ENCODE results near the gene TPCN1.

TPCN1 gene

DNA sequence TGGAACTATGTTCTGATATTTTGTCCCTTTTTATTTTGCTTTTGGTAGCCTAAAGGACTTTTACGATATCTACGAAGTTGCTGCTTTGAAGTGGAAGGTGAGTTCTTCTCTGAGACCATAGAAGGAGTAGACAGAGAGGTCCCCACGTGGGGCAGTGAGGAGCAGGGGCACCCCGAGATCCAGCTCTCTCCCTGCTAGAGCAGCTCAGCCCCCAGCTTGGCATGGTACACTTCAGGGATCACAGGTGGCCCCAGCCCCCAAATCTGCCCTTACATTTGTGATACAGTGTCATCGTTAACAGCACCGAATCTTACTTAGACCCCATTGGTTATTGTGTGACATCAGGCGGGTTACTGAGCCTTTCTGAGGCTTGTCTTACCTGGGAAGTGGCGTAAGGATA, 56.9 kb downstream of the TPCN1 start:
- in situ Hi-C loops (cut with MboI; ENCODE audit: low sequenced_read_pairs) = no loop called here

GRCh38 chr12:113278633-113279032, 57.4 kb downstream of the TPCN1 start:
- in situ Hi-C loops (cut with MboI; ENCODE audit: low sequenced_read_pairs) = no loop called here

DNA sequence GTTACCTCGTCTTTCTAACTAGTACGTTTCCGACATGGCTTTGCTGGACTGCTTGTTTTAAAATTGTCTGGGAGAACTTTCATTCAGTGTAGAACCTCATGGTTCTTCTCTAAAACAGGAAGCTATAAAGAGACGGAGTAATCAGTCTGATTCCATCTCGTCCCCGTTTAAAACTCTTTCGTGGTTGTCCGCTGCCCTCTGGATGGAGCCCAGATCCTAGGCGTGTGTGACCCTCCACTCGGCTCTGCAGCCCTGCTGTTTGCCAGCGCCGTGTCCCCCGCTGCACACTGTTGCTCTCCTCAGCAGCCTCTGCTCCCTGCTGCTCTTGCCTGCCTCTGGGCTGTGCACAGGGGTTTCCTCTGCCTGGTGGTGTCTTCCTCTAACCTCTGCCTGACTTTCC, 63.5 kb downstream of the TPCN1 start:
- in situ Hi-C loops (cut with MboI; ENCODE audit: low sequenced_read_pairs) = no loop called here

- in situ Hi-C loops (cut with MboI; ENCODE audit: low sequenced_read_pairs) = no loop called here
Measured at GRCh38 chr12:113285679-113286610, 64.7 kb downstream of the TPCN1 start.

GRCh38 chr12:113286712-113287111, 65.4 kb downstream of the TPCN1 start:
- in situ Hi-C loops (cut with MboI; ENCODE audit: low sequenced_read_pairs) = no loop called here

DNA sequence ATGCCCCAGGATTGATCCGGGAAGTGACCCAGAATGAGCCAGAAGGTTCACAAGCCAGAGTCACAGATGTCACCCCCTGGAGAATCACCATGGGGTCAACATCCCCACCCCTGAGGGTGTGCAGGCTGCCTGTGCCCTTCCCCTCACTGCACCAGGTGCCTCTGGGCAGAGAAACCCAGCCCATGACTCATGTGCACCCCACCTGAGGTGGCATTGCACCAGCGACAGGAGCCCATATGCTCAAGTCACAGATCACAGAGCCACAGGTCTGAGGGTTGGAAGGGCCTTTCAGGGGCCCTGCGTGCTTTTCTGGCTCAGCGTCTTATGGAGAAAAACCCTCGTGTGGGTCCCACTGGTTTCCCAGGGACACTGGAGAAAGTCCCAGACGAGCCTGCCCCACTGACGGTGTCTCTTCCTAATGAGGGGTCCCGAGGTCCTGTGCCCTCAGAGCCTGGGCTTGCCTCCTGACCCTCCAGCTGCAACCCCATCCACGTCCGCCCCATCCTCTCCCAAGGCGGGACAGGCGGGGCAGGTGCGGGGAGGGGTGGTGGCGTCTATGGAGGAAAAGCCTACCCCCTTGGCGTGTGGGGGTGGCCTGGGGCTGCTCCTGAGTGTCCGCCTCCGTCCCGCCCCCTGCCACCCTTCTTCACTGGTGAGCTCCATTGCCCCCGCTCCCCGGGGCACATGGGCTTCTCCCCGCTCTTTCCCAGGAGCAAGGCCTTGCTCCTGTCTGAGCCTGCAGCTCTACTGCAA, 66.1 kb downstream of the TPCN1 start:
- in situ Hi-C loops (cut with MboI; ENCODE audit: low sequenced_read_pairs) = no loop called here

DNA sequence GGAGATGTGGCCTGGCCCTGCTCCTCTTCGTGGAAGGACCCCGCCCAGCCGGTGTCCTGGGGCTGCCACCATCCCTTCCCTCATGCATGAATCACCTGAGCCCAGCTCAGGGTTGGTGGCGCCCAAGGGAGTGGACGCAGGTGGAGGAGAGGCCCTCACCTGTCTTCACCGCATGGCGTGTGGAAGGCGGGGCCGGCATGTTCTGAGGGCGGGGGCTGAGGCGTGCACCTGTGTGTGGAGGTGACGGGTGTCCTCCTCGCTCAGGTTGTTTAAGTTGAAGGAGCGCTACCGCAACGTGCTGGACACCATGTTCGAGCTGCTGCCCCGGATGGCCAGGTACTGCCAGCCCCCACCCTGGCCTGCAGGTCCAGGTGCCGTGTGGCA, 66.6 kb downstream of the TPCN1 start:
- in situ Hi-C loops (cut with MboI; ENCODE audit: low sequenced_read_pairs) = no loop called here

DNA sequence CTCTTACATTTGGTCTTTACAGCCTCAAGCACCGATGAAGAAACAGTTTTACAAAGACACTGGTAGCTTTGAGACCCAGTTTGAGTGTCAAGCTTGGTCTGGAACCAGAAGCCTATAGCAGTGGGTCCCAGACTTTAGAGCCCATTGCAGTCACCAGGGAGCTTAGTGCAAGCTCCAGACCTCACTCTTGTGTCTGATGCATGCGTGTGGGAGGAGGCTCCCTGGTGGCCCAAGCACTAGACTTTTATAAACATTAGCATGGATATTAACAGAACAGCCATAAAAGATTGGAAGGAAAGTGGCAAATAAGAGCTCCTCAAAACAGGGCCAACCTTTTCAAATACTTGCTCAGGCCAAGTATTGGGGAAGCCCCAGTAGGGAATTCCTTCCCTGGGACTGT, 68.1 kb downstream of the TPCN1 start:
- in situ Hi-C loops (cut with MboI; ENCODE audit: low sequenced_read_pairs) = no loop called here

- in situ Hi-C loops (cut with MboI; ENCODE audit: low sequenced_read_pairs) = loop anchor here (5.0 kb wide), 1 partner anchor 33 kb away; no protein-coding TSS in a partner anchor
Measured at GRCh38 chr12:113290506-113290905, 69.2 kb downstream of the TPCN1 start.

GRCh38 chr12:113291586-113291985, 70.3 kb downstream of the TPCN1 start:
- in situ Hi-C loops (cut with MboI; ENCODE audit: low sequenced_read_pairs) = loop anchor here (5.0 kb wide), 1 partner anchor 34 kb away; no protein-coding TSS in a partner anchor

DNA sequence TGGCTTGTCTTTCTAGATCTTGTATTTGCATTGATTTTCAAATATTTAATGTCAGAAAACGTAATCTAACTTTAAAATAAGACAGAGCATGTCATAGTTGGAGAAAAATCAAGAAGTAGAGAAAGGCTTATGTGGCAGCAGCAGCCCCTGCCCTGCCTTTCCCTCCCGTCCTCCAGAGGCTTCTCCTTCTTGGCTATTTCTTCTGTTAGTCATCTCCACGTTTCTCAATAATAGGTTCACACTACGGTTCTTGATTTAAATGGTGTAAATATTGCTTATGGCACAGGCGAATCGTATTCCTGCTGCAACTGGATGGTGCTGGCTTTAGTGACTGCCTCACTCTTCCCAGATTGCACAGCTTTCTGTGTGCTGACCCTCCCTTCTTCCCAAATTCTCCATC, 70.8 kb downstream of the TPCN1 start:
- in situ Hi-C loops (cut with MboI; ENCODE audit: low sequenced_read_pairs) = loop anchor here (5.0 kb wide), 1 partner anchor 35 kb away; no protein-coding TSS in a partner anchor

DNA sequence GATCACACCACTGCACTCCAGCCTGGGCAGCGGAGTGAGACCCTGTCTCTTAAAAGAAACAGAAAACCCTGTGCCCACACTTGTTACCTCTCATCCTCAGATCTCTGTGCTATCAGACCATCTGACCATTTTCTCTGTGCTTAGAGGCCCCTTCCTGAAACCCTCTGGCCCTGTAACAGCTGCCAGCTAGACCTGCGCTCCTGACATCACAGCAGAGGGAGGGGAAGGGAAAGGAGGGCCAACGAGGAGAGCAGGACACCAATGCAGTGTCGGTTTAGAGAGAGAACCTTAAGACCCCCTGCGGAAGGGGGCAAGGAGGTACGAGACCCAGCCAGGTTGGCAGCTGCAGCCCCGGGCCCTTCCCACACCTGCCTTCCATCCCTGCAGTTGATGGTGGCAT, 71.3 kb downstream of the TPCN1 start:
- in situ Hi-C loops (cut with MboI; ENCODE audit: low sequenced_read_pairs) = loop anchor here (5.0 kb wide), 1 partner anchor 35 kb away; no protein-coding TSS in a partner anchor

DNA sequence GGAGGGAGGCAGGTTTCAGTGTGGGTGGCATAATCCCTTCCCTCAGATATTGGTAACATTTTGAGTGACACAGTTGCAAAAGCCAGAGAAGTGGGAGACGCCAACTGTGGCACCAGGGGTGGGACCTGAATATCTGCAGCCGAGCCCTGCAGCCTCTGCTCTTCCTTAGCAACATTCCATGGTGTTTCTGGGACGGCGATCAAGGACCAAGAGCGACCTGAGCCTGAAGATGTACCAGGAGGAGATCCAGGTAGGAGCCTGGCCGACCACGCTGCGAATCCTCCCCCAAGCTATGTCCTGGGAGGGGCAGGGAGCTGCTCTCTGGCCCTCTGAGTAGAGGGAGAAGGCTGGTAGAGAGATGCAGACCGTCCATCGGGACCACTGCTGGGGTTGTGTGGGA, 71.8 kb downstream of the TPCN1 start:
- in situ Hi-C loops (cut with MboI; ENCODE audit: low sequenced_read_pairs) = loop anchor here (5.0 kb wide), 1 partner anchor 36 kb away; no protein-coding TSS in a partner anchor

GRCh38 chr12:113295886-113296556, 74.8 kb downstream of the TPCN1 start:
- in situ Hi-C loops (cut with MboI; ENCODE audit: low sequenced_read_pairs) = no loop called here

DNA sequence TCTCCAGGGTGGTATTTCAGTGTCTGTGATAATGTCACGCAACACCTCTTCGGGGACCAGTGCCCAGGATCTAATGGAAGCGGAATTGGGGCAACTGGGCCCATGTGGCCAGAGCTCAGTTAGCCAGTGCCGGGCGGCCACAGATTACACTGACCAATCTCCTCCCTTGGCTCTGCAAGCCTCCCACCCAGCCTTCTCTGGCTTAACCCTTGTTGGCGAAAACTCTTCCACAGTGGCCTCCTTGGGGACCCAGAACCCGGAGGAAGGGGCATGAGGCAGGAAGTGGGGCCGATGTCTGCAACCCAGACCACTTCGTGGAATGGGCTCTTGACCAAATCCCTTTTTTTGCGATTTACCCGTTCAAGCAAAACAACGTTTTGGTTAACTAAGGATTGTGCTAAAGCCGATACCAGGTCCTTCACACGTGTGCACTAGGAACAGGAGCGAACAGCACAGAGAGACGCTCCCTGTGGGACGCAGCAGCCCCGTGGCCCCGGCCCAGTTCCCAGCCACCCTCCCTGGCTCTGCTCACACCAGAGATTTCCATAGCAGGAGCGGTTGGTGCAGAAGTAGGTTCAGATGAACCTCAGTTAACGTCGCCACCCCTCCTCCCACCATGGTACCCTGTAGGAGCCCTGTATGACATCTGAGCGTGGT, 75.4 kb downstream of the TPCN1 start:
- in situ Hi-C loops (cut with MboI; ENCODE audit: low sequenced_read_pairs) = no loop called here

DNA sequence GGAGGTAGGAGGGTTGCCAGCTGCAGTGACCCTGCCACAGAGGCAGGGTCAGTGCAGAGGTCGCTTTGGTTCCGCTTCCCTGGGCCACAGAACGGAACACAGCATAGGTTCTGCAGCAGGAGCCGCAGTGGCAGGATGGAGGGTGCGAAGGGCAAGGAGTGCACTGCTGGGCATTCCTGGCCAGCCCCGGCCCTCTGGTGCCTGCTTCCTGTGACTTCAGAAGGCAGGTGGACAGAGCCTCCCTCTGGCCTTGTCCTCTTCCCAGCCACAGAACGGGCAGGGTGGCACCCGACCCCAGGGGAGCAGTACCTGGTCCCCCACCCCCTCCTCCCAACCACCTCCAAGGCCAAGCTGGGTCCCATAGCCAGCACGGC, 75.9 kb downstream of the TPCN1 start:
- in situ Hi-C loops (cut with MboI; ENCODE audit: low sequenced_read_pairs) = no loop called here

- in situ Hi-C loops (cut with MboI; ENCODE audit: low sequenced_read_pairs) = no loop called here
Measured at GRCh38 chr12:113297621-113298471, 76.6 kb downstream of the TPCN1 start.

- in situ Hi-C loops (cut with MboI; ENCODE audit: low sequenced_read_pairs) = no loop called here
Measured at GRCh38 chr12:113298472-113298817, 77.2 kb downstream of the TPCN1 start.

DNA sequence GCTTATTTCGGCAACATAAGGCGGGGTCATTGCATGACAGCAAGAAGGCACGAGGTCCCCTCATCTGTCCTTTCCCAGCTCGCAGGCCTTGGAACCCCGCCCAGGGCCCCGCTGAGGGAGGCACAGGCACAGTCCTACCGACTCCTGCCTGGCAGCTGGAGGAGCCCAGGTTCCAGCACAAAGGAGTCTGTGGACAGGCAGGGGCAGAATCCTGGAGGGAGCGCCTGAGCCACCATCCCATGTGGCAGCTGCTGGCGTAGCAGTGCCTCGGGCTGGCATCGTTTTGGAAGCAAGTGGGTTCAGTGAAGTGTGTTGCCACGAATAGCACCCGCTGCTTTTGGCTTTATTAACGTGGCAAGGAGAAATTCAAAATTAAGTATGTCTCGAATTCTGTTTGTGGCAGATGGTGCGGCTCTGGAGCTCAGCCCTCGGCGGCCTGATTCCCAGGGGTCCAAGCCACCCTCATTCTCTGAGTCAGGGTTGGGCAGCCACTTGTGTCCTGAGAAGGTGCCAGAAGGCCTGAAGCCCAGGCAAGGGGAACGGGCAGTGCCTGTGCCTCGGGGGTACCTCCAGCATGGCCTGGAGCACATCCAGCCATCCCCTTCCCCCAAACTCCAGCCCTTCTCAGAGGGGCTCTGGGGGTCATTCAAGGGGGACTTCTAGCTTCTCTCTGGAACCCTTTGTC, 77.7 kb downstream of the TPCN1 start:
- in situ Hi-C loops (cut with MboI; ENCODE audit: low sequenced_read_pairs) = no loop called here
